Endothelial cell of umbilical vein (primary cell): ENCODE results near the gene PROX1. TPM values are rescaled to one million over a fixed set of nuclear protein-coding genes. Genes with fewer than 3 reads are reported as not detected.

Experiments
- BruUV-seq: library from RNA; stranded (reverse); fragments of 400-500 nt; replicated peaks from 2 replicates; lab custom pipeline; 2021; lab: Mats Ljungman, UMichigan
- CTCF ChIA-PET: fragments of 300-600, 350-600 bp; sonication (Branson Sonifier 250); formaldehyde crosslinking; loops from one replicate; lab custom pipeline; 2021; ENCODE audit warnings: antibody characterized with exemption, inconsistent platforms; lab: Charles Lee
- POLR2A ChIA-PET: fragments of 300-600, 350-600 bp; sonication (Branson Sonifier 250); formaldehyde crosslinking; loops from one replicate; lab custom pipeline; 2021; ENCODE audit warnings: antibody characterized with exemption, inconsistent platforms; lab: Charles Lee
- DNase-seq: peaks from one replicate; pipeline ENCODE4 v3.0.0-alpha.2; 2011; ENCODE audit warnings: low read depth, low spot score
- FAIRE-seq: peaks from 2 replicates; lab custom pipeline; 2011; peaks lifted over from hg19 to GRCh38; lab: Jason Lieb, UNC
- H2AFZ ChIP-seq: 2 replicates; pipeline ENCODE4 v1.6.0; 2012; ENCODE audit warnings: low read depth, low read length, control low read depth, inconsistent platforms
- H3K27ac ChIP-seq: 2 replicates; pipeline ENCODE4 v1.5.1; 2011; ENCODE audit warnings: low read depth, mild to moderate bottlenecking, control low read depth, low read length, moderate library complexity; ENCODE audit not compliant: insufficient read depth
- H3K27me3 ChIP-seq, 2 experiments: 2 replicates each; pipeline versions ENCODE4 v1.6.0 to v1.6.1; 2011; ENCODE audit warnings: low read length in 2 of 2, mixed read lengths in 1 of 2; ENCODE audit not compliant: control insufficient read depth in 2 of 2, insufficient read depth in 2 of 2
- H3K36me3 ChIP-seq, 2 experiments: 2 replicates in 1 of 2; 3 replicates in 1 of 2; pipeline ENCODE4 v1.5.1; 2011; ENCODE audit warnings: low read length in 2 of 2, mild to moderate bottlenecking in 1 of 2, moderate library complexity in 1 of 2; ENCODE audit not compliant: control insufficient read depth in 2 of 2, insufficient read depth in 2 of 2; ENCODE audit errors: extremely low read depth in 1 of 2
- H3K4me1 ChIP-seq: 3 replicates; pipeline ENCODE4 v1.5.1; 2011; ENCODE audit warnings: mild to moderate bottlenecking, low read length; ENCODE audit not compliant: control insufficient read depth, insufficient read depth; ENCODE audit errors: extremely low read depth
- H3K4me2 ChIP-seq: 2 replicates; pipeline ENCODE4 v1.6.1; 2011; ENCODE audit warnings: low read length, control low read depth, mixed read lengths; ENCODE audit not compliant: insufficient read depth
- H3K4me3 ChIP-seq, 3 experiments: fragments of 200-600 bp in 1 of 3; sonication (generic), shearing (Covaris generic) in 1 of 3; replicated peaks in 1 of 3; 2 replicates each; pipeline ENCODE4 v1.5.1; 2011 to 2016; ENCODE audit warnings: control low read depth in 3 of 3, low read length in 3 of 3, mild to moderate bottlenecking in 2 of 3, inconsistent platforms in 1 of 3, low read depth in 1 of 3, moderate library complexity in 1 of 3; ENCODE audit not compliant: insufficient read depth in 1 of 3
- H3K79me2 ChIP-seq: 2 replicates; pipeline ENCODE4 v1.6.0; 2012; ENCODE audit warnings: low read length, inconsistent platforms; ENCODE audit not compliant: control insufficient read depth, insufficient read depth
- H3K9ac ChIP-seq: replicated peaks from 2 replicates; pipeline ENCODE3; 2011; ENCODE audit warnings: low read length, control low read depth; ENCODE audit not compliant: insufficient read depth; ENCODE audit errors: extremely low read depth
- H3K9me1 ChIP-seq: replicated peaks from 3 replicates; pipeline ENCODE4 v1.6.0; 2011; ENCODE audit warnings: mild to moderate bottlenecking, low read length; ENCODE audit not compliant: control insufficient read depth, insufficient read depth; ENCODE audit errors: extremely low read depth
- H3K9me3 ChIP-seq: replicated peaks from 2 replicates; pipeline ENCODE4 v1.5.1; 2012; ENCODE audit warnings: low read length, inconsistent platforms; ENCODE audit not compliant: control insufficient read depth, insufficient read depth
- H4K20me1 ChIP-seq: replicated peaks from 2 replicates; pipeline ENCODE3; 2011; ENCODE audit warnings: mild to moderate bottlenecking, low read length; ENCODE audit not compliant: control insufficient read depth, insufficient read depth; ENCODE audit errors: extremely low read depth
- CTCF ChIP-seq, 2 donors: IDR thresholded peaks; 1 replicate in 1 of 2; 2 replicates in 1 of 2; pipeline ENCODE4 v1.5.1; 2011; ENCODE audit warnings: low read length in 2 of 2, mild to moderate bottlenecking in 2 of 2, moderate library complexity in 2 of 2, control low read depth in 1 of 2, inconsistent platforms in 1 of 2, low read depth in 1 of 2; ENCODE audit not compliant: insufficient read depth in 1 of 2; ENCODE audit errors: extremely low read depth in 1 of 2
- EZH2 ChIP-seq: IDR thresholded peaks from 2 replicates; pipeline ENCODE4 v1.6.1; 2012; ENCODE audit warnings: borderline replicate concordance, low read depth, mild to moderate bottlenecking, moderate library complexity, low read length, inconsistent platforms; ENCODE audit not compliant: severe bottlenecking
- FOS ChIP-seq: IDR thresholded peaks from 2 replicates; pipeline ENCODE4 v1.6.1; 2011; ENCODE audit warnings: mild to moderate bottlenecking, low read length, moderate library complexity, borderline replicate concordance; ENCODE audit not compliant: insufficient read depth
- GATA2 ChIP-seq: IDR thresholded peaks from 2 replicates; pipeline ENCODE4 v1.7.0; 2011; ENCODE audit warnings: low read depth, mild to moderate bottlenecking, moderate library complexity, mixed read lengths, low read length; ENCODE audit not compliant: insufficient read length, insufficient read depth
- JUN ChIP-seq: IDR thresholded peaks from 2 replicates; pipeline ENCODE4 v1.6.1; 2011; ENCODE audit warnings: borderline replicate concordance, low read depth; ENCODE audit not compliant: insufficient read length, insufficient read depth
- MAX ChIP-seq: IDR thresholded peaks from 2 replicates; pipeline ENCODE4 v1.6.1; 2011; ENCODE audit not compliant: insufficient read depth, insufficient read length
- MYC ChIP-seq: IDR thresholded peaks from one replicate; pipeline ENCODE4 v1.6.1; 2011; ENCODE audit warnings: mild to moderate bottlenecking, low read depth, low read length
- POLR2A ChIP-seq: IDR thresholded peaks from 2 replicates; pipeline ENCODE4 v1.6.1; 2012; ENCODE audit warnings: low read depth, mild to moderate bottlenecking, control low read depth, low read length
- POLR2AphosphoS5 ChIP-seq: IDR thresholded peaks from 2 replicates; pipeline ENCODE4 v1.6.1; 2012; ENCODE audit warnings: low read depth, mild to moderate bottlenecking, control low read depth, low read length, moderate library complexity; ENCODE audit not compliant: insufficient read depth
- dilution Hi-C: fragments of 300-500 bp; cut with MboI; formaldehyde crosslinking; loops from one replicate; pipeline ENCODE4 v1.15.0; 2019; ENCODE audit warnings: low sequenced_read_pairs; ENCODE audit not compliant: extremely low pct_ligation_motif_present
- intact Hi-C: fragments of 100-400 bp; cut with micrococcal nuclease; formaldehyde crosslinking; loops from one replicate; pipeline ENCODE4 v1.10.0; 2022
- polyA plus RNA-seq, 4 experiments: library from polyadenylated mRNA; depleted of rRNA in 3 of 4; stranded (reverse) in 3 of 4; unstranded in 1 of 4; fragments of >200 nt; gene quantifications; 2 replicates each; pipeline versions ENCODE4 v1.2.1 to v1.2.3, GENCODE V29; 2011 to 2012; ENCODE audit warnings: missing spikeins in 1 of 4
- total RNA-seq: library from RNA; stranded (reverse); gene quantifications from 2 replicates; pipeline ENCODE4 v1.2.3, GENCODE V29; 2021

PROX1 gene
- total and polyA plus RNA-seq, 2 donors (not counting 3 experiments of a cell fraction or from before 2014, with no cell fraction given) = 2.2 to 4.0 TPM

- dilution Hi-C loops (no loop called here), intact Hi-C loops (no loop called here)
- H4K20me1 ChIP-seq = no peaks in the 10 kb centered on the region
- no peak overlapping the region for H3K27ac ChIP-seq
- H2AFZ ChIP-seq = no peak overlapping the region
- H3K36me3 ChIP-seq = no peaks in the 10 kb centered on the region
- no peak for FAIRE-seq
- no peak overlapping the region for H3K4me2 ChIP-seq
- H3K4me3 ChIP-seq = no peak overlapping the region
- no peak for DNase-seq
- no peaks in the 10 kb centered on the region for H3K9me3 ChIP-seq
- ChIA-PET POLR2A (no interaction called here), CTCF (interaction anchor here (0.7 to 1.4 kb wide), 2 partner anchors 14 to 81 kb away, joined by 3 to 5 read pairs; no protein-coding TSS in a partner anchor)
- no peaks in the 10 kb centered on the region for H3K27me3 ChIP-seq
- H3K9me1 ChIP-seq = no peaks in the 10 kb centered on the region
- no peaks in the 10 kb centered on the region for H3K79me2 ChIP-seq
- H3K4me1 ChIP-seq = no peaks in the 10 kb centered on the region
- TF ChIP-seq MYC = no peak
- no peak for TF ChIP-seq JUN
- no peak for TF ChIP-seq FOS
- no peak for TF ChIP-seq POLR2AphosphoS5
- no peak for TF ChIP-seq CTCF (IDR thresholded peaks at IDR 0.05; ENCODE audit: extremely low read depth in 1 of 2, insufficient read depth in 1 of 2, low read depth in 1 of 2, low read length in 2 of 2)
- no peak for TF ChIP-seq EZH2
- no peak for TF ChIP-seq POLR2A
- TF ChIP-seq MAX = no peak
- no peak for TF ChIP-seq GATA2
- no peak overlapping the region for H3K9ac ChIP-seq
- BruUV-seq = no TSS peak
These were observed 39.2 kb downstream of the PROX1 start for GRCh38 chr1:214026985-214027384.
